Activated CD8-positive, alpha-beta memory T cell treated with anti-CD3 and anti-CD28 coated beads, Interleukin-2, amount 50 U/mL, for 4 hours (primary cell): ENCODE results near the gene RCOR1.
"Not testable (repeated sequence)": the region's sequence is repeated elsewhere in the genome, so short reads cannot be mapped to it uniquely, and the experiment has no call there.

Source experiments
- DNase-seq: peaks from one replicate; pipeline ENCODE4 v3.0.0-alpha.2; 2020

Gene RCOR1

DNA sequence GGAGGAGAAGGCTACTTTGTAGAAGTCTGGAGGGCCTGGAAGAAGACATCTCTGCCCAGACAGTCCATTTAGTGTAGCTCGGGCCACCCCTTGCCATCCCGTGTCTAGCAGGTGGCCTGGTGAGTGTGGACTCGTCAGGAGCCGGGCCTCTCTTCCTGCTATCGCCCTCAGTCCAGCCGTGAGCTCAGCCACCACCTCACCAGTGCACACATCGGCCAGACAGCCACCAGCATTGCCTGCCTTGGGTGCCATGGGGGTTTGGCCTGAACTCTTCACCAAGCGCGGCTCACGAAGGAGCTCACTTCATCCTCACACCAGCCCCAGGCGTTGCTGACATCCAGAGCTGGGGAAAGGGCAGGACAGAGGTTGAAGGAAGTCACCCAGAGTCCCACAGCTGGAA is 165.2 kb downstream of the RCOR1 start:
- no peak for DNase-seq

DNA sequence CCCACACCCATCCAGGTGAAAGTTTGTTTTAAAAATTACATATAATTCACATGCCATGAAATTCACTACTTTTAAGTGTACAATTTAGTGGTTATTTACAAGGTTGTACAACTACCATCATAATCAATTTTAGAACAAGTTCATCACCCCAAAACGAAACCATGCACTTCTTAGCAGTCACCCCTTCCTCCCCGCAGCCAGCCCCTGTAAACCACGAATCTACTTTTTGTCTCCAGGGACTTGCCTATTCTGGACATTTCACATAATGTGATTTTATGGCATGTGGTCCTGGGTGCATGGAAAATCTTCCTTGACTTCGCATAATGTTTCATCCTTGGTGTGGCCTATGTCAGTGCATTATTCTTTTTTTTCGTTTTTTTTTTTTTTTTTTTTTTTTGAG is 165.6 kb downstream of the RCOR1 start:
- no peak for DNase-seq

DNA sequence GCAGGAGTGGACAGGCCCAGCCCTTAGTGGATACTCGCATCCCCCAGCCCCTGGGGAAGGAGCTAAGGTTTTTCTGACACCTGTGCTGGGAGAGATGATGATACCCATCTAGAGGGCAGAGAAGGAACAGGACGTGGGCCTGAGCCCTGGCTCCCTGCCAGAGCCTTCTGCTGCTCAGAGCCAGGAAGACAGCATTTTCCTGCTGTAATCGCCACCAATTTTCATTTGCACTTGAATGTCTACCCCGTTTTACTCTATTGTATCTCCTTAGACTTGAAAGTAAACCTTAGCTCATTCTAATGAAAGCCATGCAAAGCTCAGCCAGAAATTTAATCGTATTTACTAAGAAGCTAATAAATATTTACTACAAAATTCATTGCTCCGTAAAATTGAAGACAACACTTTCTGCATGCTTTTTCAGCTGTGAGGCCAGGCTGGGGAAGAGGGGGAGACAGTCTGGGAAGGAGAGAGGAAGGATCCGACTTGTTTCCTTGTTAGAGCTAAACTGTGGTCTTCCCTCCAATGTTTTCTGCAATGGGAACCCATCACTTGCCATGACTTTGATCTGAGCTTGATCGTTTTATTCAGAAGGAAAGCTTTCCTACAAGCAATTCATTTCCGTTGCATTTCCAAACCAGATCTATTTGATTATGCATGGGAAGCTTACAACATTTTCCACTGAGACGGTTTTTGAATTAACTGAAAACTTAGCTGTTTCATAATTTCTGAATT is 167.2 kb downstream of the RCOR1 start:
- DNase-seq = no peak

DNA sequence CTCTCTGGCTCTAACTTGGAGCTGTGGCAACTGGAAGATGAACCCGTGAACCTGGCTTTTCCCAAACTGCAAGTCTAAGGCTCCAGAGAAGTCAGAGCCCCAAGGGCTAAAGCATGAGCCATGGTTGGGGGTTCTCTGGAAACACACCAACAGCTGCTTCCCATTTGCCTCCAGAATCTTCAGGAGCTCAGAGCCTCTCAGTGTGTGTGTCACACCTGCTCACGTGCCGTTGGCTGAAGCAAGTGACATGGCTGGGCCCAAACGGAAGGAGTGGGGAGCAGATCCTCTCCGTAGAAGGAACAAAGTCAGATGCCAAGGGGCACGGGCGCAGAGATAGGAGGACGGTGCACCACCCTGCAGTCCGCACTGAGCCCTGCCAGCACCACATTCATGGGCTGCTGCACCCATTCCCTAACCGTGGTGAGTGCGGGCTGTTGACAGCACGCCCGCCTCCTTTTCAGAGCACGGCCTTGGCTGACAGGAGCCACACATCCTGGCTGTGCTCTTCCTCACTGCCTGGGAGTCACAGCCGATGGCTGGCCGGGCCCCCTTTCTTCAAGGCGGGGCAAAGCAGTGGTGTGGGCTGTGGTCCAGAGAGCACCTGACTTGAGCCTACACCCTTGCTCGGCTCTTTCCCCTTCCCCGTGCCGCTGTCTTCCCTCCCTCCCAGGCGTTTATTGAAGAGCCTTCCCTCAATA is 168.2 kb downstream of the RCOR1 start:
- DNase-seq = no peak

DNA sequence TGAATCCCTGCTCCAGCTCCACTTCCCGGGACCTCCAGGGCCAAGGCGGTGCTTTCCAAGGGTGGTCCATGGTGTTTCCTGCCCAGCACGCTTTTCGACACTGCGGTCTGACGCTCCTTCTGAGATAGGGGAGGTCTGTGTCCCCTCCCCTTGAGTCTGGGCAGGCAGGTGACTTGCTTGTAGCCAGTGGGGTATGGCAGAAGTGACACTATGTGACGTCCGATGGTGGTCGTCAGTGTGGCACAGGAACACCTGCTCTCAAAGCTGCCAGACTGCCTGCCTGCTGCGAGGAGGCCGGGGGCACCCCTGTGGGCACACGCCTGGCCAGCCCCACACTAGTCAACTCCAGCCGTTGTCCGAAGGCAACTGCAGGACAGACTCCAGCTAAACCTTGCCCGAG is 168.8 kb downstream of the RCOR1 start:
- no peak for DNase-seq

DNA sequence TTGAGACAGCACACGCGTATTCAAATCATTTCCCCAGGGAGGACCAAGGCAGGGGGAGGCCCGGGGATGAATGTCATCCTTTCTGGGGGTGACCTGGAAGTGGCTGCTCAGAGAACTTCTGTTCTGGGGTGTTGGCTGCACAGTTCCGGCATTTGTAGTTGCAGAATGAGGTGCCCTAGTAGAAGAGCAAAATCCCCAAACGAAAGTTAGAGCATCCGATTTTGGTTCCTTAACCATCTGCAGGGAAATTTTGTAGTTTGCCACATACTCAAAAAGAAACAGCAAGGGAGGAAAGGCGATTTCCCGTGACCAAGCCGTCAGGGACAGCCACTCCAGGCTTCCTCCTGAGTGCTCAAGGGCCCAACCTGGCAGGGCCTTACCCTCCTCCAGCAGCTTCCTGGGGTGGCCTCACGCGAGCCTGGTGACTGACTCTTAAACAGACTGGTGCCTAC is 171.8 kb downstream of the RCOR1 start:
- DNase-seq = no peak

DNA sequence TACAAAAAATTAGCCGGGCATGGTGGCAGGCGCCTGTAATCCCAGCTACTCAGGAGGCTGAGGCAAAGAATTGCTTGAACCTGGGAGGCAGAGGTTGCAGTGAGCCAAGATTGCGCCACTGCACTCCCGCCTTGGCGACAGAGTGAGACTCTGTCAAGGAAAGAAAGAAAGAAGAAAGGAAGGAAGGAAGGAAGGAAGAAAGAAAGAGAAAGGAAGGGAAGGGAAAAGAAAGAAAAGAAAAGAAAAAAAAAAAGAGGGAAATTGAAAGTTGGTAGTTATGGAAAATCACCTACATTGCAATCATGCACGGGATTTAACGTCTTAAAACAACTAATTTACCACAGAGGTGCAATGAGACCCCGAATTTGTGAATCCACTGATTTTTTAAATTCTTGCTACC is 173.3 kb downstream of the RCOR1 start:
- DNase-seq = not testable (repeated sequence)

DNA sequence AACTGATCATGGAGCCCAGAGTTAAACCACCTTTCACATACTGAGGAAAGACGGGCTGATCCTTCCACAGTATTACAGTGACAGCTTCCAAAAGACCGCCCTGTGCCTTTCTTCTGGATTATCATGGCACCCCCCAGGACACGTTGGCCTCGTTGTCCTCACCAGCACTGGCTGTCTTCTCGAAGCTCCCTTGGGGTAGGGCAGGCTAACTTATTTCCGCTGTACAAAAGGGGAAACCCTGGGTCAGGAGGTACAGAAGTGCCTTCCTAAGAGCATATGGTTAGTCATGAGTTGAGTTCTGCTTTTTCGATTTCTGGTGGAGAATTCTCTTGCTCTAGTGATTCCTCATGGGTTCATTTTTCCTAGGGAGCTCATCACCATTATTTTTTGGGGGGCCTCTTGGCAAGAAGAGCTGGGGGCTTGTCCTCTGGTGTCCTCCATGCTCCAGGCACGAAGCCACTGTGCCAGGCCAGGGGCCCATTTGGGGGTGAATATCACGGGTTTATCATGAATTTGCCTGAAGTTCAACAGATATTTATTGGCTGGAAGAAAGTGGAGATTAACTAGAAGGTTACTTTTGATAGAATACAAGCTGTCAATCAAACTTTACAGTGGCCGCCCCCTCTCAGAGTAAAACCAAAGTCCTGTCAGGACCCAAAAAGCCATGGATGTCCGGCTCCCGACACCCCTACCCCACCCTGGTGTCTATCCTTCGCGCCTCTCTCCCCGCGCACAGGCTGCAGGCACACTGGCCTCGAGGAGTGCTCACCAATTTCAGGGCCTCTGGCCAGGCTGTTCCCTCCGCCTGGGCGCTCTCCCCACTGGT is 176.0 kb downstream of the RCOR1 start:
- no peak for DNase-seq

DNA sequence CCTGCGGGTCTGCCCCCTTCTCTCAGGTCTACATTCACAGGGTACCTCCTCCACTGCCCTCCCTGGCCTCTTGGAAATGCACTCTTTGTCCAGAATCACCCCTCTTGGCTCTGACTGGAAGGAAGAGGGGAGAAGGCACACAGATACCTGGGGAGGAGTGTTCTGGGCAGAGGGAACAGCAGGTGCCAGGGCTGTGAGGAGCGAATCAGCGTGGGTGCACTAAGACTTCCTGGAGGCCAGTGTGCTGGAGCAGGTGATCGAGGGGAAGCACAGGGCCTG is 176.5 kb downstream of the RCOR1 start:
- no peak for DNase-seq

DNA sequence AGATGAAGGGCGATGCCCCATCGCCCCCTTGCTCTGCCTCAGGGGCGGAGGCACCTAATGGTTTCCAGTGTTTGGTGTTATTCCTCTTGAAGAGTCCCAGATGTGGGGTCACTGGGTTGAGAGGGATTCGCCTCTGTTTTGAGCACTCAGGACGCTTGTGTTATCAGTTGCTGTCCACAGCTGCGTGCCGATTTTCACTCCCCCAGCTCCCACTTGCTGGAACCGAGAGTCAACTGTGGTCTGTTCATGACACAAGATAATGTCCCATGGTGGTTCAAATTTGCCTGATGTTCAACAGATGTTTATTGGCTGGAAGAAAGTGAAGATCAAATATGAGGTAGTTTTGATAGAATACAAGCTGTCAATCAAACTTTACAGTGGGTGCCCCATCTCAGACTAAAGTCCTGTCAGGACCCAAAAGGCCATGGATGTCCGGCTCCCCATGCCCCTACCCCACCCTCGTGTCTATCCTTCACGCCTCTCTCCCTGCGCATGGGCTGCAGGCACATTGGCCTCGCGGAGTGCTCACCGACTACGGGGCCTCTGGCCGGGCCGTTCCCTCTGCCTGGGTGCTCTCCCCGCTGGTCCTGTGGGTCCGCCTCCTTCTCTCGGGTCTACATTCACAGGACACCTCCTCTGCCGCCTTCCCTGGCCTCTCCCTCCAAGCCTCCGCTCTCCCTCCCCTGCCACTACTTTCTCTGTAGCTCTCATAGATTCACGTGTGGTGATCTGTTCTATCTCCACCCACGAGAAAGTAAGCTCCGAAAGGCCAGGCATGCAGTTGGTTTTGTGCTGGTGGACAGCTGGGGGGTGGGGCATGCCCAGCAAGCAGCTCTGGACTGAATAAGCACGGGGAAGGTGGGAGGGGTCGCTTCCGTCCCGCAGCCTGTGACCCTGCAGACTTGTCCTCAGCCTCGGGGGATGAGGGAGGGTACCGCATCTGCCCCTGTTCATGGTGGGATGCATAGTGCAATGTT is 178.0 kb downstream of the RCOR1 start:
- no peak for DNase-seq

DNA sequence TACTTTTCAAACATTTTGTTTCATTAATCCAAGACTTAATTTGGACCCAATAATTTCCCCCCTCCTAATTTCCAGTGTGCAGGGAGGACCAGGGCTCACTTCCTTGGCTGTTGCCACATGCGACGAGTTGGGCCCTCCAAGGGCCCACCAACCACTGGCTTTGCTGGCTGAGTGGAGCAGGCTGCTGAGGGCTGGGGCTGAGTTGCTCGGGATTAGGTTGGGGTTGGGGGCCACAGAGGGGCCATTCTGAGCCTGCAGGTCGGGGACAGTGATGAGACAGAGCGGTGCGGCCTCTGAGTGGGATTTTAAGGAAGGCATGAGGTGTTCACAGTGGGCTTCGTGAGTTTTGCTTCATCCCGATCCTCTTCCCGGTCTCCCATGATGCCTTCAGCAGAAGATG is 178.7 kb downstream of the RCOR1 start:
- DNase-seq = no peak

DNA sequence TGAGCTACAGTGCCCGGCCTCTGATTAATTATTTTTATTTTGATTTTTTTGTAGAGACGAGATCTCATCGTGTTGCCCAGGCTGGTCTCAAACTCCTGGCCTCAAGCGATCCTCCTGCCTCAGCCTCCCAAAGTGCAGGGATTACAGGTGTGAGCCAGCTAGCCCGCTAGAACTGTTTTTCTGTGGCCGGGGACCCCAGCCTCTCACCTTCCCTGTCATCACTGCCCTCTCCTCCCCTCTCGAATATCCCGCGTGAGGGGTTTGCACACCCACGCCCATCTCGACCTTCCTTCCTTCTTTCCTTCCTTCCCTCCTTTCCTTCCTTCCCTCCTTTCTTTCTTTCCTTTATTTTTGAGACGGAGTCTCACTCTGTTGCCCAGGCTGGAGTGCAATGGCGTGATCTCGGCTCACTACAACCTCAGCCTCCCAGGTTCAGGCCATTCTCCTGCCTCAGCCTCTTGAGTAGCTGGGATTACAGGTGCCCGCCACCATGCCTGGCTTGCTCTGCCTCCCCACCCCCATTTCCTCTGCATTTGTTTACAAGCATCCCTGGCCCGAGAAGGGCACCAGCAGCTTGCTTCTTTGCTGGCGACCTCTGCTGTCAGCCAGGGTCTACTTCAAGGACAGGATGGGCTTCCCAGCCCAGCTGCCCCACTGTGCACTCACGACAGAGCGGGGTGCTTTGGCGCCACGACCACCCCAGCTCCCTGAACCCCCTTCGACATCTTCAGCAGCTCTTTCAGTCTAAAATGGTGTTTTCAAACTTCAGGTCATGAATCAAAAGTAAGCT is 180.5 kb downstream of the RCOR1 start:
- DNase-seq = no peak

DNA sequence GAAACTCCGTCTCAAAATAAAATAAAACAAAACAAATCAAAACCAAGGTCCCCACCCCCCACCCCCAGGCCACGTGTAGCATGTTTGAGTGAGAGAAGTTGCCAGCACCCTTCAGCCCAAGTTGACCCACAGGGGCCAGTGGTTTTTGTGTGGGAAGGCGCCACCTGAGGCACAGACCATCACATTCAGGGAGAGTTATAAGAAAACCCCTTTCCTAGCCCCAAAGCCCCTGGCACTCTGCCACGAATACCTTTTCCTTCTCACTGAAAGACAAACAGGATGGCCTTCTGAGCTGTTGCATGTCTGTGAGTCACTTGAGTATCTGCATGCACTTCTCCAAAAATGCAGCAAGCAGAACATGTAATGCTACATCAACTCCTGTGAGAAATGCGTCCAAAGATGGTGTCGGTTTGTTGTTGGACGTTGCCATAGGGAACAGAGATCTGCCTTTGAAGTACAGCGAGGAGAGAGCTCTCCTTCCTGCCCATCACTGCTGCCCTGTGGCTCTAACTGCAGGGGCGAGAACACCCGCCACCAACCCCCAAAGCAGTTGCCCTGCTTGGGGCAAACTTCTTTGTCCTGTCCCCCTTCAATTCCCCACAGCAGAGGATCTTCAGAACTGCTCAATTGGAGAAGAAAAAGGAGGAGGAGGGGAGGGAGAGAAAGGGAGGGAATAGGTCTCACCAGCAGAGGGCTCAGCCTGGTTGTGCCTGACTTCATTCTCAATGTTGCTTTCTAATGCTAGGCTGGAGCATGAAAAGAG is 182.1 kb downstream of the RCOR1 start:
- peak; percentile 54 for DNase-seq

DNA sequence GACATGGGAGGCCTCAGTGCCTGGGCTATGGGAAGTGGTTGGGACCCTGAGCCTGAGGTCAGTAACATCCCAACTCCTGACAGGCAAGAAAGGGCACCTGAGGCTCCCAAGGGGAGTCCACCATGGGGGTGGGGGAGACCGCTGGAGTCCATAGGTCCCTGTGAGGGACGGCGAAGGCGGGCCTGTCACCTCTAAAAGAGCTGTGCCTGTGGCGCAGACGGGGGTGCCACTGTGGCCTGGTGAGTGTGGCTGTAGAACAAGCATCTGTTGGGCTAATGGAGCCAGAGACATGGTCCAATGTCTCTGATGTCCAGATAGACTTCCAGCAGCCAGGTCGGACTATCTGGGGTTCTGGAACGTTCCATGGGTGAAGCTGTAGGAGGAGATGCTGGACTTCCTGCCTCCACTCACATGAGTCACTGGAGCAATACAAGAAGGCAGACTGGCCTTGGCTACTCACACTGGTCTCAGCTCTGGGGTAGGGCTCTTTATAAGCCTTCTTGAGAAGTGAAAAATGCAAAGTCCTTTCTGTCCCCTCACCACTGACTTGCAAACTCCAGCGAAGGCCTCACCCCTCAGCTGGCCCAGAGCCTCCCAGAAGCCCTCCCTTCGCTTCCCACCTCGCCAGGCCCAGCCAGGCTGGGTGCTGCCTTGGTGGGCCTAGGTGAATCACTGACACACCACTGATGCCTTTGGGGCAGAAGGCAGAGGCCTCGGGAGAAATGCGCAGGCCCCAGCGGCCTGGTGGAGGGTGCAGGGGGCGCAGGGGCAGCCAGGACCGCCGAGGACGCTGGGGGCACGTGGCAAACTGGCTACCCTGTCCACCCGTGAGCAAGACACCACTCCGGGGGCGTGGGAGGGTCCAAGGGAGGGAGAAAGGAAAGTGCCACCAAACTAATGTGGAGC is 183.7 kb downstream of the RCOR1 start:
- DNase-seq = no peak

DNA sequence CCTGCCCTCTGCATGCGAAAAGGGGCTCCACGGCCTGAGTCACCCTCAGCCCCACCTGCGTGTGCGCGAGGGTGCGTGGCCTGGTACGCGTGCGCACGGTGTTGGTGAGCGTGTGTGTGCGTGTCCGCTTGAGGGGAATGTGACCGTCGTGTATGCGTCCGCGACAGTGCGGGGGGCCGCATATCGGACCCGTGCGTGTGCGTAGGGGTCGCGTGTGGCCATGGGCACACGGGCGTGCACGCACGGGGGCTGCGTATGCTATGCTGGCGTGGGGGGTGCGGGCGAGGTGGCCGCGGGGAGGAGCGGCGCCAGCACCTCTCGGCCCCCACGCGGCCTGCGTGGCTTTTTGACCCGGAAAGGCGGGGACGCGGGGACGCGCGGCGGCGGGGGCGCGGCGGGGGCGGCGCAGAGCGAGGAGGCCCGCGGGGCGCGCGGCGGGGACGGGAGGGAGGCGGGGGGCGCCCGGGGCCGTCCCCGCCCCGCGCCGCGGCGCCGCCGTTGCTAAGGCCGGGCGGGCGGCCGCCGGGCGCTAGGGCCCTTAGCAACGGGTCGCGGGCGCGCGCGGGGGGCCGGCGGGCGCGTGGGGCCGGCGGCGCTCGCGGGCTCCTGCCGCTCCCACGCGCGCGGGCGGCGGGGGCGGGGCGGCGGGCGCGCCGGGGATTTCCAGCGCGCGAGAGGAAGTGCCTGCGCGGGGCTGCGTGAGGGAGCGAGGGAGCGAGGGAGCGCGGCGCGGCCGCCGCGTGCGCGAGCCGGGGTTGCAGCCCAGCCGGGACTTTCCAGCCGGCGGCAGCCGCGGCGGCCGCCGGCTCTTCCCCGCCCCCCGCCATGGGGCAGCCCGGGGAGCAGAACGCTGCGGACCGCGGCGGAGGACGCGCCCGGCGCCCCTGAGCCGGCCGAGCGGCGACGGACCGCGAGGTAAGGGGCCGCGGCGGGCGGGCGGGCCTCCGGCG is 184.6 kb downstream of the RCOR1 start, which contains the start of gene TRAF3:
Gene TRAF3 (plus strand): TSS at position 689 of the 950 bp plus-strand sequence. CDS start 92,753 bp downstream, outside the sequence.
- DNase-seq = peak; percentile 89

DNA sequence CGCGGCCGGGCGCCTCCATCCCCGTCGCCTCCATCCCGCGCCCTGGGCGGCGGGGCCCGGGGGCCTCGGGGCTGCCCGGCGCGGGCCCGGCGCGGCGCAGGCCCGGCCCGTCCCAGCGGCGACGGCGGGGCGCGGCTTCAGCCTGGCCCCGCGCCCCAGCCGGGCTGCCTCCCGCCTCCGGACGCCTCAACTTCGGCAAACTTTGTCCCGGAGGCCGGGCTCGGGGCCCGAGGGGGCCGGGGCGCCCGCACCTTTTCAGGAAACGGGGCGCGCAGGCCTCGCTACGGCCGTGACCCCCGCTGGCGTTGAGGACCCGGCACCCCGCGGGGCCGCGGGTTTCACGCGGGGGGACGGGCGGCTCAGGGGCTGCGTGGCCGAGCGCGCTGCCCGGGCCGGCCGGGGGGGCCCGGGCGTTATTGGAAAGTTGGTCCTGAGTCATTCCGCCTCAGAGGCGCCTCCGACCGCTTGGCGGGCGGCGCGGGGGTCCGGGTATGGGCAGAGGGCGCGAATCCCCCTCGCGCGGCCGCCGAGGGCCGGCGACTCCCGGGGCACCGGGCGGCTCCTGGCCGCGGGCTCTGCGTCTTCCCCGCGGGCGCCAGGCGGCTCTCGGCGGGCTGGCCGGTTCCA is 185.4 kb downstream of the RCOR1 start:
- peak; percentile 36 for DNase-seq

DNA sequence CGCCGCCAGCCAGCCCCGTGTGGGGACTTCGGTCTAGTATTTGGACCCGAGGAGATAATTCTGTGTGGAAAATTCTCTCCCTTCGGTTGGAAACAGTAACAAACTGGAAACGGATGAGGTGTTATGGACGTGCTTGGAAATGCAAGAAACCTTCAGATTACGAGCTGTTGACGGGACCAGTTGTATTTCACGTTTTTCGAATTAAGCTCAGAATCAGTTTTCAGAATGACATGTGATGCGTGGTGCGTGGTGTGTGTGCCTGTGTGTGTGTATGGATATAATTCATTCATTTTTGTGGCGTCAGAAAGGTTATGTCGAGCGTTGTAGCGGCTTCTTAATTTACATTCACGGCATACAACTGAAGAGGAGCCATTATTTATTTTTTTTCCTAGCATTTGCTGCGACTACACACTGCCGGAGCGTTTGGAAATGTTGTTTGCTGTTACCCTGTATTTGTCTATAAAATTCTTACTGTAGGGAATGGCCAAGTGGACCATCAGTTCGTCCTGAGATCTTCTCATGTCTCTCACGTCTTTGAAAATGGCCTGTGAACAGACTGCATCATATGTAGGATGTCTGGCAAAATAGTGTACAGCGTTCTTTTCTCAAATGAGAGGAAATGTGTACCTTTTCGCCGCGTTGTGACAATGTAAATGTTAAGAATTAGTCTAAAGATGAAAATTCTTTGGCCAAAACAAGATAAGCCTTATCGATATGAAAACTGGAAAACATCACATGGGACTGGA is 186.1 kb downstream of the RCOR1 start:
- DNase-seq = no peak
